Panc1 (cell line): ENCODE data around the gene MYO1H.

Experiments
- CTCF ChIP-seq: fragments of 450-650 bp; IDR thresholded peaks from 2 replicates; pipeline ENCODE4 v1.5.1; 2017; ENCODE audit warnings: mild to moderate bottlenecking
- POLR2AphosphoS5 ChIP-seq: IDR thresholded peaks from 2 replicates; pipeline ENCODE4 v1.6.1; 2012; ENCODE audit warnings: mild to moderate bottlenecking, low read depth, low read length, moderate library complexity

GRCh38 chr12:109458086-109458485, 110.4 kb downstream of the MYO1H start:
- no peak for TF ChIP-seq CTCF
- no peak for TF ChIP-seq POLR2AphosphoS5
